Activated naive CD4-positive, alpha-beta T cell treated with Interleukin-2 at 50 U/mL for 16 hours (primary cell): Measurements from ENCODE around the gene MLLT10.

Experiments used
- DNase-seq: peaks from one replicate; pipeline ENCODE4 v3.0.0-alpha.2; 2020

The MLLT10 gene

DNA sequence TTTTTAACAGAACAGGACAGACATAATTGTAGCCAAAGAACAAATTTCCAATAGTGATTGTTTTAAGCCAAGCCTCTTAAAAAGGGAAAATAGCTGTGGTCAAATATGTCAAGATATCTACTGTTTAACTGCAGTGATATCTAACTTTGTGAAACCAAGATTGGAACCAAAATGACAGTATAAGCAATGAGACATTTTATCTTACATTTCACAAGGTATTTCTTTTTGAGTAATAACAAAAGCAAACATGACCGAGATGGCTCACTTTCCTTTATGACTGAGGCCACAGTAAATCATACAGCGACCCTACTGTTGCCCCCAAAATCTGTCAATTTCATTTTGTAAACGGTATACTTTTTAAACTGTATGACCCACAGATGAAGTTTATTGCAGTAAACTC, 215.8 kb downstream of the MLLT10 start:
- no peak for DNase-seq

DNA sequence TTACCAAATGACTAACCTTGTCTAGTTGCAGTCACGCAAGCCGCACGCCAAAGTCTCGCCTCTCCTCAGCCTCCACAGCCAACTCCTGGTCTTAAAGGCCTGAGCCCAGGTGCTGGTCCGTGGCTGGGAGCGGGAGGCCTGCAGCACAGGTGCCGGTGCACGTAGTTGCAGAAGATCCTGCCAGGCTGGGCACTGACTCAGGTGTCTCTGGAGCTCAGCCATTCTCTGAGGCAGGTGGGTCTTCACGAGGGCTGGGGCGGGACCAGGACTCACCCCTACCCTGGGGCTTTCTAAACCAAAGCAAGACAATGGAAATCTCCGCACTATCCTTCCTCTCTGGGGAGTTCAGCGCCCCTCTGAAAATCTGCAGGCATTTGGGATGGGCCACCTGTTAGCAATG, 216.4 kb downstream of the MLLT10 start:
- no peak for DNase-seq

DNA sequence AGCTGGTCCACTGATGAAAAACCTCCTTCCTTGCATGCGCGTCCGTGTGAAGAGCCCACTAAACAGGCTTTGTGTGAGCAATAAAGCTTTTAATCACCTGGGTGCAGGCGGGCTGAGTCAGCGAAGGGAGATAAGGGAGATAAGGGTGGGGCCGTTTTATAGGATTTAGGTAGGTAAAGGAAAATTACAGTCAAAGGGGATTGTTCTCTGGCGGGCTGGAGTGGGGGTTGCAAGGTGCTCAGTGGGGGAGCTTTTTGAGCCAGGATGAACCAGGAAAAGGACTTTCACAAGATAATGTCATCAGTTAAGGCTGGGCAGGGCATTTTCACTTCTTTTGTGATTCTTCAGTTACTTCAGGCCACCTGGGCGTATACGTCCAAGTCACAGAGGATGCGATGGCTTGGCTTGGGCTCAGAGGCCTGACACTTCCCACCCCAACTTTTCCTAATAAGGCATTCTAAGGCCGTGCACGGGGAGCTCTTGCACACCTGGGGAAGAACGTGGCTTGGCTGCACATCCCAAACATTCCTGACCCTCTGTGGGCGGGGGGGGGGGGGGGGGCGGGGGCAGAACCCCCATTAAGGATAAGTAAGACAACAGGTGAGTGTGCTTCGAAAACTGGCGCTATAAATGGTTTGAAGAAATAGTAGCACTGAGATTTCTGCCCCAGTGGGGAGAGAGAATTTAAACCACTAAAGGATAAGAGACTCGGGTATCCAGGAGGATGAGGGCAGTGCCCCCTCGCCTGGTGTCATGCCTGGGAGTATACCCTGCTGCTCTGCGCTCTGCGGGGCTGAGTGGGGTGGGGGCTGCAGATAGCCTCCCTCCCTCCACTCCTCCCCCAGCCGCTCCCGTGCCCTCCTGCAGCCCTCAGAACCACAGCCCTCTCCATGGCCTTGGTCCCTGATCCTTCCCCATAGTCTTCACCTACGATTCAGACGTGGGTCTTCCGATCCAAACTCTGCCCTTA, 217.6 kb downstream of the MLLT10 start:
- DNase-seq: no peak

DNA sequence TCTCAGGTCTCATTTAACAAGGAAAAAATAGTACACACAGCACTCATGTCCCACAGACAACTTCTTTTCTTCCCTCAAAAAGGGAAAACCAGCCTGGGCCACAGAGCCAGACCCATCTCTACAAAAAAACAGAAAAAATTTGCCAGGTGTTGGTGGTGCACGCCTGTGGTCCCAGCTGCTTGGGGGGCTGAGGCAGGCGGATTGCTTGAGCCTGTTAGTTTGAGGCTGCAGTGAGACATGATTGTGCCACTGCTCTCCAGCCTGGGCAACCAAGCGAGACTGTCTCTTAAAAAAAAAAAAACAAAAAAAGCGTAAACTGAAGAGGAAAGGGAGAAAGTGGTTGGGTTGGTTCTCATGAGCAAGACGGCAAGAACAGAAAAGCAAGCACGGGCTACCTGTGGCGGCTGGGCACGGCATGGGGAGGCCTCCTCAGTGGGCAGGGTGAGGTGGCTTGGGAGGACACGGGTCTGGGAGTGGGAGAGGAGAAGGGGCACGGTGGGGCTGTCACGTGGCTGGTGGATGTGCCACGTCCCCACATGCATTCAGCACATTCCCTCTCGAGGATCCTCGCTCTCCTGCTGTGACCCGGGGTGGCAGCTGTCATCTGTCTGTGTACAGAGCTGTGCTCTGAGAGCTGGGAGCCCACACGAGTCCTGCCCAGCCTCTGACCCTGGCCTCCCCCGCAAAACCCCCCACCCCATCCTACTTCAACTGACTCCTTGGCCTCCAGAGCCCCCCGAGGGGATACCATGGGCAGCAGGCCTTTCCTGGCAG, 219.7 kb downstream of the MLLT10 start:
- no peak for DNase-seq

DNA sequence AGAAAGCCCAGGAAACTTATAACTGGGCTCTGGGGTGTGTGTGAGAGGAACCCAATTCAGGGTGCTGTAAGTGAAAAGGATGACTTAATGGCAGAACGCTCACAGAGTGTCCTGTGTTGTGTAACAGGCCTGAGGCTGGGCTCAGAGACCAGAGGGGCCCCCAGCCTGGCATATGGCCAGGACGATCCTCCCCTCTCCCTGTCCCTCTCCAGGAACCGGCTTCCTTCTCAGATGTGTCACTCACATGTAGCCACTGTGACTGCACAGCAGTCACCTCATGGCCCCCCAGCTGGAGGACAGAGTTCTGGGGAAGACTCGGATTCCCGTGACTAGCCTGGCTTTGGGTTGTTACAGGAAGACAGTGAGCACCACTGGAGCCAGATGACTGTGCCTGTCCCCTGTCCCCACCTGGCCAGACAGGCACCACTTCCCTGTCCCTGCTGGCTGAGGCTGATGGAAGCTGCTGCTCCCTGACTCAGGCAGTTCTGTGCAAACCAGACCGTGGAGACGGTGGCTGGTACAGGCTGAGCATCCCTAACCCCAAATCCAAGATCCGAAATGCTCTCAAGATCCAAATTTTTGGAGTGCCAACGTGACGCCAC, 220.5 kb downstream of the MLLT10 start:
- DNase-seq: no peak

DNA sequence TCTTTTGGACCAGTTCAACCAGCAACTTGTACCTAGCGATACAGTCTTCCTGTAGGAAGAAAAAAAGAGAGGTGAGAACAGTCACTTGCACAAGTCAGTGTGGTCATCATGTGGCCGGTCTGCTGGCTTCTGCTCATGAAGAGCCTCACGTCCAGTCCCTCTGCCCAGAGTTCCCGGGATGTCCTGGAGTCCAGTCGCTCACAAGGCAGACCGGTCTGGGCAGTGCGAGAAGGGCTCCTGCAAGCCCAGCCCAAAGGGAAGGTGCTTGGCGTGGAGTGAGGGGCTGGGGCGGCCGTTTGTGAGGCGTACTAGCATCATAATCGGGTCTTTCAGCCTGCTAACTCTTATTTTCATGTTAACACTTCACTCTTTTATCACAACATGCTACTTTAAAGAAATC, 222.7 kb downstream of the MLLT10 start:
- DNase-seq: no peak

DNA sequence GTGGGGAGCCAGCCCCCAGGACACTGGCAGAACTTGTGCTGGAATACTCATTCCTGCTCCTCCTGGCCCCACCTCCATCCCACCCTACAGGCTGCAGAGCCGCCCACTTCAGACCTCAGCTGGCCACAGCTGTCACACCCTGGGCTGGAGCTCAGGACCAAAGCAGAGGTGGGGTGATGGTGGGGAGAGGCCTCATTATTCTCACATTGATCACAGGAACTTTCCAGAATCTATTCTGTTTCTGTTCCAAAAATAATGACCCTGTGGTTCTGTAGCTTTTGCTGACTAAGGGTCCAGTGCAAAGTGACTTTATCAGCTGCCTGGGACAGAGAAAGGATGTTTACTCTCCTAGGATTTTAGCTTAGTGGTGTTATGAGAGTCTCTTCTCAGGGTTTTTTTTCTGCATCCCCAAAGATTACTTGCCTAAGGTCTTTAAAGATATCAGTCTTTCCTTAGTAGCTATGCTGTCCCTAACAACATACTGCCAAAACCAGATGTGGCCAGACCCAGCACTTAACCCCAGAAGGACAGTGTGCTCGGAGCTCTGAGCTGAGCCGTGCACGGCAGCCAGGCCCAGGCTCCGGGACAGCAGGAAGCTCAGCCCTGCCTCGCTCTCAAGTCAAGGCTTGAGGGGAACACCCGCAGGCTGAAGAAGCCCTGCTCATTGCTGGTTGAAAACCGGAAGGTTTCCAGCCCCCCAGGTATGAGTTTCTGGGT, 223.3 kb downstream of the MLLT10 start:
- DNase-seq: no peak

DNA sequence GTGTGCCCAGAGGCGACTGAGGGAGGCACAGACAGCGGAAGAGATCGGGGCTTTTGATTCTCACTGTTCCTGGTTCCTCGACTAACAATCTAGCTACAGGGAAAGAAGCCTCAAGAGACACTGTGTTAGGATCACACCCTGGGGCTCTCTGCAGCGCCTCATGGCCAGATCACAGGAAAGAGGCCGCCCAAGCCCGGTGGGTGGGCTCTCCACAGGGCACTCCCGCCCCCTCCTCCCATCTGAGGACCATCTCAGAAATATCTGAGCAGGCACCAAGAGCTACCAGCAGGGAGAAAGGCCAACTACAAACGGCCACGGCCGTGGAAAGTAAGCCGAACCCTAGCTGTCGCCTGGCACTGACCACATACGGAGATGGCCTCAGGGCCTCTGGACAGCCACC, 224.2 kb downstream of the MLLT10 start:
- no peak for DNase-seq

DNA sequence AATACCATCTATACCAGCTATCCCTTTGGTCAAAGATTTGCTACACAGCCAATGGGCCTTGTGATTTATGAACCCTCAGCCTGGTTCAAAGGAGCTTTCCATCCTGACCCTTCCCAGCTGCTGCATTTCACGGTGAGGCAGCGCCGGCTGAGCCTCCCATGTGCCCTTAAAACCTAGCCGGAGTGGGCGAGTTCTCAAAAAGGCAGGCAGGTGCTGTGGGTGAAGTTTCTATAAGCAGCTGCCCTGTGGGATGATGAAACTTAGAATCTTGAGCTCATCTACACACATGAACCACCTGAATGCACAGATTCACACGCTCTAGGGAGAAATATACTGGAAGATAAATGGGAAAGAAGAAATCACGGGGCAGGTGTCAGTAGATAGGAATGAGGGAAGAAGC, 224.7 kb downstream of the MLLT10 start:
- no peak for DNase-seq

DNA sequence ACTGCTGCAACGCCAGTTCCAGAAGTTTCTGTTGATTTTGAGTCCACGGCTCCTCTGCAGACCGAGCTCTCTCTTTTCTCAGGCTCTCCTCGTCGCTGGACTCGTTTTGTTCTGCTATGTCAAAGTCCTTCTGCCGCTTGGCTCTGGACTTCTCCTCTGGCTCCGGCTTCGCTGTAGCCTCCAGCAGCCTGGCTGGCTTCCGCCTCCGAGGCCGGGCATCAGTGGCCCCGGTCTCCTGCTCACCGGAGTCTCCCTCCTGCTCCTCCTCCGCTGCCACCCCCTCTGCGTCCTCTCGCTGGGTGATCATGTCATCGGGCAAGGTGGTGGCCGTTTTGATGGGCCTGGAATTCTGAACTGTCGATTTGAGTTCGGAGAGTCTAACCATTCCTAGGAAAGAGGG, 225.2 kb downstream of the MLLT10 start:
- no peak for DNase-seq

DNA sequence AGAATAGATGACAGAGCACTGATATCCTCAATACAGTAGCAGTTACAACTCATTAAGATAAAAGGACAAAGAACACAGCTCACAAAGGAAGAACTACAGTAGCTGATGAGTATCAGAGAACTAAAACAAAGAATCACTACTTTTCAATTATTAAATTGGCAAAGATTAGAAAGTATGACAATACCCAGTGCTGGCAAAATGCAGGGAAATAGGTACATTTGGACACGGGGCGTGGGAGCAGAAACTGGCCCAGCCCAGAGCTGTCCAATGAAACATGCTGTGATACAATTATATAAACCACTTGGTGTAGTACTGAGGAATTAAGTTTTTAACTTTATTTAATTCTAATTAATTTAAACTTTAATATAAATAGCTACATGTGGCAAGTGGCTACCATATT, 226.3 kb downstream of the MLLT10 start:
- DNase-seq: no peak

DNA sequence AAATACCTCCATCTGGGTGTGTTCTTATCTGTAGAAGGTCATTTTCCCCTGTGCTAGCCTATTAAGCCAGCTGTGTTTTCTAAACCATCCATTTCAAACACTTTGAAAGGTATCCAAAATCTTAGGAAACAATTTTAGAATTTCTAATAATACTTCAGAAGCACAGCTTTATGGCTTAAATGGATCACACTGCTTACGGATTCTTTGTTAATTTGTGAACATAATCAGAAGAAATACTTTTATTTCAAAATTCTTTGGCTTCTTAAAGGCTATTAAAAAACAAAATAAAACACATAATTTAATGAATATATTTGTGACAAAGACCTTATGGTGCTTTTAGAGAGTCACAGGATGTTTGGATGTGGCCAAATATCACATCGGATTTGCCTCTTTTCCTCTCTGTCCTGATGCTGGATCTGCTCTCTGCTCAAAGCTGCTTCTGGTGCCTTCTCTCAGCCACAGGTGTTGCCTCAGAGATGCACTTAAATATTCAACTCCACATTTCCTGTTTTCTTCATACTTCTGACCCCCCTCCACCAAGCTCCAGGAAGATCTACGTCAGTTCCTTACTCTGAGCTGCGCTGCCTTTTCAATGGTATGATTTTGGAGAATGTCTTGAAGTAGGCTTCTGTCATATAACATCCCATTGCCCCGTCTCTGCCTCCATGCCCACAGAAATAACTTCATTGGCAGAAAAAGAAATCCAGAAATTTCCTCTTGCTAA, 230.6 kb downstream of the MLLT10 start:
- DNase-seq: no peak

DNA sequence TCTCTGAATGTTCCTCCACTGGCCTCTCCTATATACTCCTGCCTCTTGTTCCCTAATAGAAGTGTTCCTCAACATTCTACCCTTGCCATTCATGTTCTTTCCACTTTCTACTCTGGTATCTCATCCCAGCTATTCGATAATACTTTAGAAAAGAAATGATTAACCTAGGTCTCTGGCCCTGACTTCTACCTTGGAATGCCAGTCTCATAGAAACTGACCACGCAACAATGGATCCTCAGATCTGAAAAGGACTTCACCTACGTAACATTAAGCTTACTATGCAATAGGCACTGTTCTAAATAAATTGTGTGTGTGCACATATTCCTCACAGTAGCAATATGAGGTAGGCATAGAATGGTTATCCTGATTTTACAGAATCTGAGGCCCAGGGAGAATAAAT, 235.0 kb downstream of the MLLT10 start:
- no peak for DNase-seq

DNA sequence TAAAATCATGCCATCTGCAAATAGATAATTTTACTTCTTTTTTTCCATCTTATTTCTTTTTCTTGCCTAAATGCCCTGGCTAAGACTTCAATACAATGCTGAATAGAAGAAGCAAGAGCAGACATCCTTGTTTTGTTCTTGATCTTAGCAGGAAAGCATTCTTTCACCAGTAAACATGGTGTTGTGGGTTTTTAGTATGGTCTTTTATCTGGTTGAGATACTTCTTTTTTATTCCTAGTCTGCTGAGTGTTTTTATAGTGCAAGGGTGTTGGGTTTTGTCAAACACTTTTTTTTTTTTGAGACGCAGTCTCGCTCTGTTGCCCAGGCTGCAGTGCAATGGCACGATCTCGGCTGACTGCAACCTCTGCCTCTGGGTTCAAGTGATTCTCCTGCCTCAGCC, 237.2 kb downstream of the MLLT10 start:
- no peak for DNase-seq

DNA sequence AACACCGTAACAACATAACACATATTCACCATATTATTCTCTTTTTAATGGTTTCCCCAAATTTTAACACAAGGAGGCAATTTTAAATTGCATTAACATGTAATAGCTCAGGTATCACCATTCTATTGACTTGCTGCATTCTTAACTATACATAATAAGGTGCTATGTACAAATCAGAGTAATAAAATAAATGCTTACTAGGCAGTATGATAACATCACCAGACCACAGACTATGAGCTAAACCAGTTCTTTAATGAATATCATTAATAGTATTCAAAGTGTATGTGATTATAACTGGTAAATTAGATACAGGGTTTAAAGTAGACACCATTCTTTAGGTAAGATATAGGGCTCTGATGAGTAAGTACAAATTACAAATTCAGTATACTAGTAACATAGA, 242.9 kb downstream of the MLLT10 start:
- no peak for DNase-seq

DNA sequence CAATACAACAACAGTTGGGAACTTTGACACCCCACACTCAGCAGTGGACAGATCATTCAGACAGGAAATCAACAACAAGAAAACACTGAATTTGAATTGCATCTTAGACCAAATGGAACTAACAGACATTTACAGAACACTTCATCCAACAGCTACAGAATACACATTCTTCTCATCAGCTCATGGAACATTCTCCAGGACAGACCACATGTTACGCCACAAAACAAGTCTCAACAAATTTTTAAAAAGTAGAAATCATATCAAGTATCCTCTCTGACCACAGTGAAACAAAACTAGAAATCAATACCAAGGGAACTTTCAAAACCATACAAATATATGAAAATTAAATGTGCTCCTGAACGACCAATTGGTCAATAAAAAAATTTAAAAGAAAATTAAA, 257.2 kb downstream of the MLLT10 start:
- DNase-seq: no peak
